HCT116 (cell line): ENCODE results near the gene AKT1. TPM values are rescaled to one million over a fixed set of nuclear protein-coding genes. Genes with fewer than 3 reads are reported as not detected.

Experiments
- ATAC-seq: fragments of 200-7000 bp; cut with Tn5 transposase; 2 replicates; pipeline ENCODE4 v1.9.1; 2020; ENCODE audit warnings: mild to moderate bottlenecking, moderate library complexity
- BruUV-seq: library from RNA; stranded (reverse); fragments of 400-500 nt; replicated peaks from 2 replicates; lab custom pipeline; 2021; lab: Mats Ljungman, UMichigan
- CTCF ChIA-PET: fragments of 300-600 bp; sonication (Branson Sonifier 250); formaldehyde crosslinking; loops from one replicate; lab custom pipeline; 2021; ENCODE audit warnings: antibody characterized with exemption; lab: Charles Lee
- POLR2A ChIA-PET: fragments of 300-600, 350-600 bp; sonication (Branson Sonifier 250); formaldehyde crosslinking; loops from one replicate; lab custom pipeline; 2021; ENCODE audit warnings: antibody characterized with exemption; lab: Charles Lee
- RAD21 ChIA-PET, 2 experiments: fragments of 300-600 bp; sonication (Branson Sonifier 250); formaldehyde crosslinking; loops; one replicate each; lab custom pipeline; 2023; ENCODE audit warnings: low total read pairs in 2 of 2; ENCODE audit not compliant: uncharacterized antibody in 2 of 2, unreplicated experiment in 2 of 2, low non-redundant PET in 1 of 2; lab: Charles Lee
- DNase-seq: peaks from one replicate; pipeline ENCODE4 v3.0.0-alpha.2; 2010; ENCODE audit warnings: low read depth, low spot score
- H2AFZ ChIP-seq: fragments of 200-600 bp; shearing (Covaris generic), sonication (generic); 2 replicates; pipeline ENCODE4 v1.6.1; 2017; ENCODE audit warnings: low read depth, mixed run types, mixed read lengths, antibody characterized with exemption, low read length; ENCODE audit not compliant: poor library complexity, severe bottlenecking
- H3K27ac ChIP-seq: 2 replicates; pipeline ENCODE4 v1.5.1; 2012; ENCODE audit warnings: low read depth, low read length
- H3K27me3 ChIP-seq: fragments of 200-600 bp; sonication (generic); 2 replicates; pipeline ENCODE4 v1.6.1; 2016; ENCODE audit warnings: mixed run types, low read length, mixed read lengths; ENCODE audit not compliant: insufficient read depth
- H3K36me3 ChIP-seq, 2 experiments: fragments of 200-500 bp in 1 of 2; fragments of 200-600 bp in 1 of 2; sonication (Bioruptor generic) in 1 of 2; sonication (generic) in 1 of 2; 2 replicates each; pipeline versions ENCODE4 v1.5.1 to v1.6.1; 2014 to 2016; ENCODE audit warnings: low read length in 2 of 2, inconsistent platforms in 1 of 2, mixed read lengths in 1 of 2, mixed run types in 1 of 2; ENCODE audit not compliant: insufficient read depth in 2 of 2, control insufficient read depth in 1 of 2
- H3K4me1 ChIP-seq, 2 experiments: fragments of 200-600 bp in 1 of 2; sonication (generic) in 1 of 2; 2 replicates each; pipeline versions ENCODE4 v1.5.1 to v1.6.1; 2012 to 2017; ENCODE audit warnings: low read length in 2 of 2, inconsistent platforms in 1 of 2, mild to moderate bottlenecking in 1 of 2, mixed read lengths in 1 of 2, mixed run types in 1 of 2, moderate library complexity in 1 of 2; ENCODE audit not compliant: insufficient read depth in 2 of 2, control insufficient read depth in 1 of 2
- H3K4me2 ChIP-seq: fragments of 200-600 bp; sonication (generic); 2 replicates; pipeline ENCODE4 v1.6.1; 2017; ENCODE audit warnings: mixed run types, low read length, mixed read lengths
- H3K4me3 ChIP-seq, 2 experiments: fragments of 200-600 bp in 1 of 2; sonication (generic) in 1 of 2; replicated peaks in 1 of 2; 2 replicates each; pipeline ENCODE4 v1.5.1; 2011 to 2016; ENCODE audit warnings: low read length in 2 of 2, control low read depth in 1 of 2, low read depth in 1 of 2, mild to moderate bottlenecking in 1 of 2, mixed read lengths in 1 of 2, mixed run types in 1 of 2
- H3K79me2 ChIP-seq: fragments of 200-600 bp; sonication (generic); 2 replicates; pipeline ENCODE4 v1.6.1; 2017; ENCODE audit warnings: mild to moderate bottlenecking, mixed run types, low read length, moderate library complexity, mixed read lengths; ENCODE audit not compliant: insufficient read depth
- H3K9ac ChIP-seq: fragments of 200-600 bp; sonication (generic); 2 replicates; pipeline ENCODE4 v1.6.1; 2016; ENCODE audit warnings: low read length, mixed read lengths
- H3K9me2 ChIP-seq: fragments of 200-600 bp; sonication (generic), shearing (Covaris generic); 2 replicates; pipeline ENCODE4 v1.6.1; 2017; ENCODE audit warnings: mixed run types, mild to moderate bottlenecking, moderate library complexity; ENCODE audit not compliant: insufficient read depth
- H3K9me3 ChIP-seq, 2 experiments: fragments of 200-500 bp in 1 of 2; fragments of 200-600 bp in 1 of 2; sonication (Bioruptor generic) in 1 of 2; sonication (generic) in 1 of 2; 2 replicates each; pipeline ENCODE4 v1.6.1; 2014 to 2017; ENCODE audit warnings: low read length in 2 of 2, mixed read lengths in 2 of 2, inconsistent platforms in 1 of 2, low read depth in 1 of 2, mild to moderate bottlenecking in 1 of 2, mixed run types in 1 of 2, moderate library complexity in 1 of 2; ENCODE audit not compliant: control insufficient read depth in 1 of 2, insufficient read depth in 1 of 2
- H4K20me1 ChIP-seq: fragments of 200-600 bp; sonication (generic), shearing (Covaris generic); 2 replicates; pipeline ENCODE4 v1.6.1; 2017; ENCODE audit warnings: mixed run types, mild to moderate bottlenecking, moderate library complexity; ENCODE audit not compliant: insufficient read depth
- EGR1 ChIP-seq: IDR thresholded peaks from 2 replicates; pipeline ENCODE4 v1.6.1; 2012; ENCODE audit warnings: low read depth
- EZH2phosphoT487 ChIP-seq: fragments of 200-600 bp; IDR thresholded peaks from 2 replicates; pipeline ENCODE4 v1.6.1; 2018; ENCODE audit warnings: antibody characterized with exemption, borderline replicate concordance
- TCF7L2 ChIP-seq: IDR thresholded peaks from 2 replicates; pipeline ENCODE4 v1.7.0; 2011; ENCODE audit warnings: borderline replicate concordance, inconsistent platforms; ENCODE audit not compliant: insufficient read depth, insufficient read length; ENCODE audit errors: extremely low read depth
- intact Hi-C: fragments of 100-400 bp; cut with micrococcal nuclease; formaldehyde crosslinking; loops from 2 replicates; pipeline ENCODE4 v1.10.0; 2022
- total RNA-seq: library from RNA; stranded (reverse); gene quantifications from one replicate; pipeline ENCODE4 v1.2.1, GENCODE V29; 2021; ENCODE audit not compliant: unreplicated experiment
- TF ChIP-seq, protein P1 (sequence below), 3 experiments: fragments of 200-600 bp in 1 of 3; sonication (generic) in 1 of 3; IDR thresholded peaks in 2 of 3; conservative IDR thresholded peaks in 1 of 3; 2 replicates each; pipeline ENCODE4 v1.5.1; 2012 to 2017; ENCODE audit warnings: low read depth in 2 of 3, low read length in 2 of 3, antibody characterized with exemption in 1 of 3, borderline replicate concordance in 1 of 3, control low read depth in 1 of 3, mild to moderate bottlenecking in 1 of 3, mixed read lengths in 1 of 3, mixed run types in 1 of 3, moderate library complexity in 1 of 3; ENCODE audit not compliant: insufficient read depth in 1 of 3

AKT1 gene
- total RNA-seq, 1 experiment from 2014 or later: 152 TPM

GRCh38 chr14:104749111-104749649 is 46.4 kb downstream of the AKT1 start:
- H3K9ac ChIP-seq: peak overlapping the region; percentile 14; the same call in 1 of the 2 replicates
- H3K27me3 ChIP-seq: no peaks in the 10 kb centered on the region
- intact Hi-C loops: no loop called here
- DNase-seq (no peak), ATAC-seq (no peak)
- no peaks in the 10 kb centered on the region for H3K36me3 ChIP-seq
- H3K9me3 ChIP-seq: no peaks in the 10 kb centered on the region
- BruUV-seq: no TSS peak
- no peaks in the 10 kb centered on the region for H3K9me2 ChIP-seq
- POLR2A ChIA-PET: interaction anchor here (1.0 kb wide), 1 partner anchor 16 kb away, joined by 3 read pairs; no protein-coding TSS in a partner anchor
- no peak overlapping the region for H2AFZ ChIP-seq
- H3K79me2 ChIP-seq: peaks cover 12% of the 10 kb centered on the region
- H3K4me3 ChIP-seq: no peak overlapping the region
- no peak overlapping the region for H3K27ac ChIP-seq
- H3K4me1 ChIP-seq: peaks cover 16 to 28% of the 10 kb centered on the region in 2 experiments
- RAD21 ChIA-PET: no interaction called here
- TF ChIP-seq, protein P1, sequence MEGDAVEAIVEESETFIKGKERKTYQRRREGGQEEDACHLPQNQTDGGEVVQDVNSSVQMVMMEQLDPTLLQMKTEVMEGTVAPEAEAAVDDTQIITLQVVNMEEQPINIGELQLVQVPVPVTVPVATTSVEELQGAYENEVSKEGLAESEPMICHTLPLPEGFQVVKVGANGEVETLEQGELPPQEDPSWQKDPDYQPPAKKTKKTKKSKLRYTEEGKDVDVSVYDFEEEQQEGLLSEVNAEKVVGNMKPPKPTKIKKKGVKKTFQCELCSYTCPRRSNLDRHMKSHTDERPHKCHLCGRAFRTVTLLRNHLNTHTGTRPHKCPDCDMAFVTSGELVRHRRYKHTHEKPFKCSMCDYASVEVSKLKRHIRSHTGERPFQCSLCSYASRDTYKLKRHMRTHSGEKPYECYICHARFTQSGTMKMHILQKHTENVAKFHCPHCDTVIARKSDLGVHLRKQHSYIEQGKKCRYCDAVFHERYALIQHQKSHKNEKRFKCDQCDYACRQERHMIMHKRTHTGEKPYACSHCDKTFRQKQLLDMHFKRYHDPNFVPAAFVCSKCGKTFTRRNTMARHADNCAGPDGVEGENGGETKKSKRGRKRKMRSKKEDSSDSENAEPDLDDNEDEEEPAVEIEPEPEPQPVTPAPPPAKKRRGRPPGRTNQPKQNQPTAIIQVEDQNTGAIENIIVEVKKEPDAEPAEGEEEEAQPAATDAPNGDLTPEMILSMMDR (IDR thresholded peaks at IDR 0.05 in 2 of 3, conservative IDR thresholded peaks at IDR 0.05 in 1 of 3; ENCODE audit: borderline replicate concordance in 1 of 3, insufficient read depth in 1 of 3, low read depth in 2 of 3, low read length in 2 of 3): no peak
- TF ChIP-seq EGR1 (no peak), TCF7L2 (no peak)
- H3K4me2 ChIP-seq: peak overlapping the region; percentile 40
- no peaks in the 10 kb centered on the region for H4K20me1 ChIP-seq
- CTCF ChIA-PET: interaction anchor here (1.7 kb wide), 1 partner anchor 24 kb away, joined by 5 read pairs; no protein-coding TSS in a partner anchor

DNA sequence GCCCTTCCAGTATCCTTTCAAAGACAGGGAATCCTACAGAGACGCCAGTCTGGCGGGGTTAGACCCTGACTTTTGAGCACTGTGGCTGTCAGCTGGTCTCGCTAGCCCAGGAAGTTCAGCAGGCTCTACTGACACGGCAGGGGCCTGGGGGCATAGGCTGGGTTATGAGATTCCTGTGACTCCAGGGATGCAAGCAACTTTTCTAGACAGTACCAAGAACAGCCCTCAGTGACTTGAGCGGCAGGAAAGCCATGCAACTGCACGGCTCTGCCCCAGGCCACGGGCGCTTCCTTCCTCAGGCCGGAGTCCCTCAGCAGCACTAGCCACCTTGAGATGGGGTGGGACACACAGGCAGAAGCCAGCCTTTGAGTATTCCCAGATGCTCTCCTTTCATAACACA is 47.7 kb downstream of the AKT1 start:
- Histone ChIP-seq H3K27ac (no peak overlapping the region), H3K79me2 (no peaks in the 10 kb centered on the region), H3K36me3 (no peaks in the 10 kb centered on the region), H3K4me2 (no peak overlapping the region), H3K4me1 (peaks cover 14 to 23% of the 10 kb centered on the region in 2 experiments), H3K4me3 (no peak overlapping the region), H2AFZ (no peak overlapping the region), H3K9me3 (no peaks in the 10 kb centered on the region), H4K20me1 (no peaks in the 10 kb centered on the region), H3K9ac (no peak overlapping the region), H3K27me3 (no peaks in the 10 kb centered on the region), H3K9me2 (no peaks in the 10 kb centered on the region)
- no peak for TF ChIP-seq EZH2phosphoT487
- ChIA-PET CTCF (no interaction called here), RAD21 (no interaction called here), POLR2A (no interaction called here)
- BruUV-seq: no TSS peak
- DNase-seq: no peak
- intact Hi-C loops: no loop called here
- ATAC-seq: no peak
